IPS-18c (cell line): ENCODE results near the gene PTPRN2.
"Not testable (repeated sequence)": the region's sequence is repeated elsewhere in the genome, so short reads cannot be mapped to it uniquely, and the experiment has no call there.

Experiments used
- H3K4me3 ChIP-seq: 2 replicates; pipeline ENCODE4 v1.7.0; 2013; ENCODE audit warnings: low read depth, mild to moderate bottlenecking, low read length, moderate library complexity; ENCODE audit not compliant: insufficient read depth
- H3K9me3 ChIP-seq: one replicate; pipeline ENCODE4 v1.6.1; 2013; ENCODE audit warnings: mild to moderate bottlenecking, low read length, moderate library complexity; ENCODE audit not compliant: control insufficient read depth, insufficient read depth

Gene PTPRN2

GRCh38 chr7:158049271-158049670 is 538.4 kb downstream of the PTPRN2 start:
- Histone ChIP-seq H3K4me3 (peak overlapping the region; percentile 24; the same call in 1 of the 2 replicates), H3K9me3 (peaks cover 45% of the 10 kb centered on the region)

- H3K9me3 ChIP-seq, result peaks cover 45% of the 10 kb centered on the region
- H3K4me3 ChIP-seq, result no peak overlapping the region
Measured at GRCh38 chr7:158048569-158048968, 539.1 kb downstream of the PTPRN2 start.

DNA sequence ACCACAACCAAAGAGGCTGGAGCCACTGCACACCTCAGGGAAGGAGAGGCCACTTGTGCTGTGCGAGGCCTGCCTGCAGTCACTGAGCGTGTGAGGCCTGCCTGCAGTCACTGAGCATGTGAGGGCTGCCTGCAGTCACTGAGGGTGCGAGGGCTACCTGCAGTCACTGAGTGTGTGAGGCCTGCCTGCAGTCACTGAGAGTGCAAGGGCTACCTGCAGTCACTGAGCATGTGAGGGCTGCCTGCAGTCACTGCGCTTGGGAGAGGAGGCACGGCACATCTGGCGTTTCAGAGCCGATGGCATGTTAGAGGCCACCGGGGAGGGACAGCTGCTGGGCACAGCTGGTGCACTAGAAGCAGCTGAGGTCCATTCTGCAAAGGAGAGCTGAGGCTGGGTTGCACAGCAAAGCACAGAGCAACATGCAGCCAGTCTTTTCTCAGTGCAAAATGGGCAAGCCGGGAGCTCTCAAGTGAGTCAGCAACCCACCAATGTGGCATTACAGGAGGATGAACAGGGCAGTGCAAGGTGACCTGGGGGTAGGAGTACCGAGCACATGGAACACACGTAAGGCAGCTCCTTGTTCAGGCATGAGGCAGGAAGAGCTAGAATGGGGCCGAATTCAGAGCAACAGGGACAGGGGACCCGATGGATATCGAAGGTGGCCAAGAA is 540.1 kb downstream of the PTPRN2 start:
- H3K4me3 ChIP-seq, result peak overlapping the region; percentile 15; the same call in 1 of the 2 replicates
- H3K9me3 ChIP-seq, result peaks cover 38% of the 10 kb centered on the region

- H3K4me3 ChIP-seq, result not testable (repeated sequence)
- peaks cover 37% of the 10 kb centered on the region for H3K9me3 ChIP-seq
Measured at GRCh38 chr7:158046246-158046645, 541.4 kb downstream of the PTPRN2 start.

- Histone ChIP-seq H3K4me3 (no peak overlapping the region), H3K9me3 (peaks cover 30% of the 10 kb centered on the region)
Measured at GRCh38 chr7:158044482-158044823, 543.2 kb downstream of the PTPRN2 start.

DNA sequence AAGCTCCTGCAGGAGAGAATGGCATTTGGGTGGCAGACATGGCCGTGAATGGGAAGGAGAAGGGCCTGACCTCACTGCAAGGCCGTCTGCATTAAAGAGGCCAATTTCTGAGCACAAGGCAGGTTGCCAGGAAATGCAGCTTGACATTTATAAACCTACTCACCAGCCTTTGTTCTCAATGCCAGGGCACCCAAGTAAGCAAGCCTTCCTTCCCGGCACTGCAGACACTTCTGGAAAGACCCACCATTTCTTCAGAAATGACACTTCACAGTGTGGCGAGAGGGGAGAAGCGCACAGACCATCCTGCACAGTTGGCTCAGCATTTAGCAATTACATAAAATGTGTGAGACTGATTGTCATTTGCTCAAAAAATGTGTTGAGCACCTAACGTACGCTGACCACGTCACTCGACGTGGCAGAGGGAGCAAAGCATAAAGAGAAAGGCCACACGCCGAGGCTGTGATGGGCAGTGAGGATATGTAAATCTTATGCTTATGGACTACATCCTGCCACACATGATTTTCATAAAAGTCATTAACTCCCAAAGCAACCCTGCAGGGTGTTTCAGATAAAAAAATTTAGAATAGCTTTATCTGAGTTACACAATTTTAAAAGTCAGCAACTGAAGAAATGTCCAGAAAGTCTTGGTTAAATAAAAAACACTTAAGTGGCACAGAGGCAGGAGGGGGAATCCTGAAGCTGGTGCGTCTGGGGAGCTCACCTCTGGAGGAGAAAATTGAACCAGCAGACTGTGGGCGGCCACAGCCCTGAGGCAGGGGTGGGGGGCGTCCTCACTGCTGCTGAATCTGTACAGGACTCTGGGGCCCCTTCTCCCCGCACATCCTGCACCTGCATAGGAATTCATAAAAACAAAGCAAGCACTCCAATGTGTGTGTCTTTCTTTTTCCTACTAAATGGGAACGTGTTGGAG is 543.8 kb downstream of the PTPRN2 start:
- Histone ChIP-seq H3K9me3 (peaks cover 30% of the 10 kb centered on the region), H3K4me3 (0 out of 2 replicates have a peak overlapping the region, but pooled peaks have one; percentile 3)

GRCh38 chr7:158042156-158042880 is 545.3 kb downstream of the PTPRN2 start:
- Histone ChIP-seq H3K9me3 (peaks cover 29% of the 10 kb centered on the region), H3K4me3 (no peak overlapping the region)

- H3K4me3 ChIP-seq, result no peak overlapping the region
- H3K9me3 ChIP-seq, result peaks cover 26% of the 10 kb centered on the region
Measured at GRCh38 chr7:158040199-158040598, 547.4 kb downstream of the PTPRN2 start.

DNA sequence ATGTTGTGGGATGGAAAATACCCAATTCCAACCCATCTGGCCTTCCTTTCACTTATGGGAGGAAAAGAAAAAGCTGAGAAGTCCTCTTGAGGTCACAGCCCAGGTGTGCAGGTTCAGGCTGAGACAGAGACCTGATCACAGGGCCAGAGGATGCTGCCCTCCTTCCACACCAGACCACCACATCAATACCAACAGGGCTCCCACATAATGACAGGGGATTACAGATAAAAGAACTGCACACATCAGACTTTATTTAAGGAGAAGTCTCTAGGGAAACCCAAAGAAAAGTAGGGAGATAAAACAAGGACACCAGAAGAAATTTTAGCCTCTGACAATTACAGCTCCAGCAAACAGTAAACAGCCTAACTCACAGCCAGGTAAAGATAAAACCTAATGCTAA is 548.4 kb downstream of the PTPRN2 start:
- Histone ChIP-seq H3K9me3 (peaks cover 29% of the 10 kb centered on the region), H3K4me3 (no peak overlapping the region)

GRCh38 chr7:158037211-158037610 is 550.4 kb downstream of the PTPRN2 start:
- Histone ChIP-seq H3K4me3 (no peak overlapping the region), H3K9me3 (peaks cover 37% of the 10 kb centered on the region)

DNA sequence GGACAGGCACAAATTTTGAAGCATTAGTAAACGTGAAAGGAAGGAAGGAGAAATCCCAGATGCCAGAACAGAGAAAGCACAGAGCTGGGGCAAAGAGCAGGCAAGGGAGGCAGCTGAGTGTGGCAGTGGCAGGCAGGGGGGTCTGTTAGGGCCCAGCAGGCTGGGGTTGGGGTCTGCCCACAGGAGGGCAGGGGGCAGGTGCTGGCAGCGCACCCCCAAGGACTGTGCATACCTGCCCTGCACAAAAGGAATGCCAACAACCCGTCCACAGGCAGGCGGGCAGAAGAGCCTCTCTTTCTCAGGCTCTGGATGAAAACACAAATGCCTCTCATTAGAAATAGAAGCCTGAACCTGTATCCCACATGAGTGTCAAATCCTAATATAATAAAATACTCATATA is 552.3 kb downstream of the PTPRN2 start:
- Histone ChIP-seq H3K4me3 (no peak overlapping the region), H3K9me3 (peaks cover 42% of the 10 kb centered on the region)

- Histone ChIP-seq H3K4me3 (no peak overlapping the region), H3K9me3 (peaks cover 45% of the 10 kb centered on the region)
Measured at GRCh38 chr7:158034571-158034970, 553.1 kb downstream of the PTPRN2 start.

GRCh38 chr7:158033925-158034324 is 553.7 kb downstream of the PTPRN2 start:
- peaks cover 43% of the 10 kb centered on the region for H3K9me3 ChIP-seq
- H3K4me3 ChIP-seq, result not testable (repeated sequence)

GRCh38 chr7:158033196-158033595 is 554.4 kb downstream of the PTPRN2 start:
- peaks cover 43% of the 10 kb centered on the region for H3K9me3 ChIP-seq

DNA sequence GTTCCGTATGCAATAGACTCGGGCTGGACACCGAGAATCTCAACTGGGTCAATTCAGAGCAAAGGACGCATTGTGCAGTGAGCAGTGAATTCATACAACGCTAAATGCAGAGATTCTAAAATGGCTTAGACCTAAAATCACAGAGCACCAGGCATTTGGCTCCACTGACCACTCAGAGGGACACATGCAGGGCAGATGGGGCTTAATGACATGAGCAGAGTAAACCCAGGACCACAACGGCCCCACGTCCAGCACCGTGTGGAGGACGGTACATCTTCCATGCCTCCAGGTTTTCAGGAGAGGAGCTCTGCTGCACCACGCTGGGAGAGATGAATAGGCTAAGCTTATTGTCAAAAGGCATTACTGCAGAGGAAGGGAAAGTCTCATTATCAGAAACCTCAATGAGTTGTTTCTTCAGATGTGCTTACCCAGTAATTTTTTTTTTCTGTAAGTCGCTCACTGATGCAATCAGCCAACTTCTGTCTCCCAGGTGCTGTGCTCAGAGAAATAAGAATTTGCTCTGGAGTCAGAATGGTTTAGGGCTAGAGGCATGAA is 555.0 kb downstream of the PTPRN2 start:
- H3K9me3 ChIP-seq, result peaks cover 42% of the 10 kb centered on the region
- H3K4me3 ChIP-seq, result no peak overlapping the region

More at GRCh38 chr7:158033196-158033595, 554.4 kb downstream of the PTPRN2 start:
- H3K4me3 ChIP-seq, result no peak overlapping the region

GRCh38 chr7:158031867-158032308 is 555.7 kb downstream of the PTPRN2 start:
- Histone ChIP-seq H3K9me3 (peaks cover 43% of the 10 kb centered on the region), H3K4me3 (no peak overlapping the region)

DNA sequence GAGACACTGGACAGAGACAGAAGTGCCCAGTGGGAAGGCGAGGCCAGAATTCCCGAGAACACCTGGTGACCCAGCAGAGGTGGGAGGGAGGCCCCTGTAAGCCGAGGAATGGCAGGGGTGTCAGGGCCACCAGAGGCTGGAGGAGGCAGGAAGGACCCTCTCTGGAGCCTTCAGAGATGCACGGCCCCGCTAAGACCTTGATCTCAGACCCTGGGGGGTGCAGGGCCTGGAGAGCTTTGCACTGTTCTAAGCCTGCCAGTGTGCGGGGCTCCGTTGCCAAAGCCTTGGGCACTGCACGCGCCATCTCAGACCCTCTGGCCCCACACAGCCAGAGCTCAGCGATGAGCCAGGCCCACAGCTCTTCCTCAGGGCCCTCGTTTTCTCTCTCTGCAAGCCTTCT is 557.1 kb downstream of the PTPRN2 start:
- Histone ChIP-seq H3K9me3 (peaks cover 54% of the 10 kb centered on the region), H3K4me3 (no peak overlapping the region)
